DOHH2 (cell line): ENCODE results near the gene ZNF385B.

Source experiments
- CTCF ChIP-seq: fragments of 200-600 bp; sonication (generic); IDR thresholded peaks from one replicate; pipeline ENCODE4 v1.5.1; 2014; ENCODE audit warnings: antibody characterized with exemption, mild to moderate bottlenecking, low read depth, low read length; ENCODE audit not compliant: poor library complexity, severe bottlenecking
- EZH2phosphoT487 ChIP-seq: fragments of 200-600 bp; sonication (generic); IDR thresholded peaks from 2 replicates; pipeline ENCODE4 v1.6.1; 2017; ENCODE audit warnings: borderline replicate concordance, mild to moderate bottlenecking, antibody characterized with exemption, low read length, moderate library complexity, mixed read lengths

DNA sequence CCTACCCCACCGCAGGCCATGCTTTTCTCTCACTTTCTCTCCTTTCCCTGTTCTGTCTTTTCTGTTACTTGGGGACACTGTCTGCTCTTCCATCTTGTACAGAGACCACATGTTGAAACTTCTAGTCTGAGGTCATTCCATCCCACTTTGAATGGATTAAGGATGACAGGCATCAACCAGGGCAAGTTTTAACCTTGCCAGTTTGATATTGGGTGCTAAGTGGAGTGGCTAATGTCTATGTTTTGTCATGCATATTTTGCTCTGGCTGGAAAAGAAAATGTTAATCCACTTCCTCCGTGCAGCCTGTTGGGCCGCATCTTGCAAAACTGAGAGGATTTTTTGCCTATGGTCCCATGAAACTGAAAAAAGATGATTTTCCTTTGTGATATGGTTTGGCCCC is 391.3 kb downstream of the ZNF385B start:
- TF ChIP-seq CTCF (no peak), EZH2phosphoT487 (no peak)
